MCF 10A (cell line): ENCODE data around the gene LMLN. TPM values are rescaled to one million over a fixed set of nuclear protein-coding genes. Genes with fewer than 3 reads are reported as not detected.
A peak's percentile ranks its signal among the peaks of the same experiment; 100 is the strongest.
"Not testable (repeated sequence)": the region's sequence is repeated elsewhere in the genome, so short reads cannot be mapped to it uniquely, and the experiment has no call there.

Experiments used
- Bru-seq: library from RNA; stranded (reverse); fragments of 400-500 nt; gene quantifications from one replicate; lab custom pipeline; 2021; lab: Mats Ljungman, UMichigan
- BruChase-seq, 2 experiments: library from RNA; stranded (reverse); fragments of 400-500 nt; gene quantifications; one replicate each; lab custom pipeline; 2021; lab: Mats Ljungman, UMichigan
- BruUV-seq: library from RNA; stranded (reverse); fragments of 400-500 nt; replicated peaks from 2 replicates; lab custom pipeline; 2021; lab: Mats Ljungman, UMichigan
- CTCF ChIA-PET: fragments of 300-600 bp; sonication (Branson Sonifier 250); formaldehyde crosslinking; extraction: SDS; loops from one replicate; lab custom pipeline; 2021; ENCODE audit warnings: antibody characterized with exemption, inconsistent platforms; lab: Yijun Ruan, JAX
- POLR2A ChIA-PET: fragments of 300-600, 350-650 bp; sonication (Branson Sonifier 250); formaldehyde crosslinking; extraction: SDS; loops from one replicate; lab custom pipeline; 2020; ENCODE audit warnings: antibody characterized with exemption, inconsistent platforms; lab: Yijun Ruan, JAX
- DNase-seq: peaks from one replicate; pipeline ENCODE4 v3.0.0-alpha.2; 2018; ENCODE audit not compliant: unreplicated experiment
- H3K27ac Mint-ChIP-seq: one replicate; pipeline ENCODE4 v1.8.0; 2022; ENCODE audit warnings: mild to moderate bottlenecking, low read depth, mixed read lengths; ENCODE audit not compliant: unreplicated experiment
- H3K27me3 Mint-ChIP-seq: one replicate; pipeline ENCODE4 v1.8.0; 2022; ENCODE audit warnings: mixed read lengths; ENCODE audit not compliant: insufficient read depth, unreplicated experiment
- H3K36me3 Mint-ChIP-seq: one replicate; pipeline ENCODE4 v1.8.0; 2022; ENCODE audit warnings: mild to moderate bottlenecking, moderate library complexity, mixed read lengths; ENCODE audit not compliant: insufficient read depth, unreplicated experiment
- H3K4me1 Mint-ChIP-seq: one replicate; pipeline ENCODE4 v1.8.0; 2022; ENCODE audit warnings: mixed read lengths; ENCODE audit not compliant: insufficient read depth, unreplicated experiment
- H3K4me3 Mint-ChIP-seq: one replicate; pipeline ENCODE4 v1.8.0; 2022; ENCODE audit warnings: mild to moderate bottlenecking, moderate library complexity, mixed read lengths; ENCODE audit not compliant: unreplicated experiment
- H3K9me3 Mint-ChIP-seq: one replicate; pipeline ENCODE4 v1.8.0; 2022; ENCODE audit warnings: mixed read lengths; ENCODE audit not compliant: unreplicated experiment
- intact Hi-C: fragments of 100-400 bp; cut with micrococcal nuclease; formaldehyde crosslinking; loops from 2 replicates; pipeline ENCODE4 v1.14.1; 2022
- long read RNA-seq: library from polyadenylated mRNA; stranded (forward); transcript quantifications from one replicate; pipeline ENCODE4 v2.0.0, GENCODE V29; 2022
- total RNA-seq: library from RNA; stranded (reverse); gene quantifications from 2 replicates; pipeline ENCODE4 v1.2.3, GENCODE V29; 2022
- TF ChIP-seq, protein P1 (sequence below): fragments of 200-600 bp; IDR thresholded peaks from one replicate; pipeline ENCODE4 v1.8.0; 2022; ENCODE audit warnings: antibody characterized with exemption, mild to moderate bottlenecking; ENCODE audit not compliant: unreplicated experiment

The LMLN gene, protein sequence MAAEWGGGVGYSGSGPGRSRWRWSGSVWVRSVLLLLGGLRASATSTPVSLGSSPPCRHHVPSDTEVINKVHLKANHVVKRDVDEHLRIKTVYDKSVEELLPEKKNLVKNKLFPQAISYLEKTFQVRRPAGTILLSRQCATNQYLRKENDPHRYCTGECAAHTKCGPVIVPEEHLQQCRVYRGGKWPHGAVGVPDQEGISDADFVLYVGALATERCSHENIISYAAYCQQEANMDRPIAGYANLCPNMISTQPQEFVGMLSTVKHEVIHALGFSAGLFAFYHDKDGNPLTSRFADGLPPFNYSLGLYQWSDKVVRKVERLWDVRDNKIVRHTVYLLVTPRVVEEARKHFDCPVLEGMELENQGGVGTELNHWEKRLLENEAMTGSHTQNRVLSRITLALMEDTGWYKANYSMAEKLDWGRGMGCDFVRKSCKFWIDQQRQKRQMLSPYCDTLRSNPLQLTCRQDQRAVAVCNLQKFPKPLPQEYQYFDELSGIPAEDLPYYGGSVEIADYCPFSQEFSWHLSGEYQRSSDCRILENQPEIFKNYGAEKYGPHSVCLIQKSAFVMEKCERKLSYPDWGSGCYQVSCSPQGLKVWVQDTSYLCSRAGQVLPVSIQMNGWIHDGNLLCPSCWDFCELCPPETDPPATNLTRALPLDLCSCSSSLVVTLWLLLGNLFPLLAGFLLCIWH
- total RNA-seq (8.0 and 11.2 TPM in 2 replicates), Bru-seq, nascent RNA (percentile 51 among the genes with signal in this experiment), BruChase-seq, experiment 1, labeled RNA remaining after a 6-hour chase (percentile 67 among the genes with signal in this experiment), BruChase-seq, experiment 2, labeled RNA remaining after a 2-hour chase (percentile 56 among the genes with signal in this experiment)
- long read RNA-seq, full-length matches to known transcripts: 7 of 12 reads
- long read RNA-seq, partial matches to known transcripts: 0 of 12 reads
- long read RNA-seq, other reads (novel, unspliced or antisense): 5 of 12 reads

DNA sequence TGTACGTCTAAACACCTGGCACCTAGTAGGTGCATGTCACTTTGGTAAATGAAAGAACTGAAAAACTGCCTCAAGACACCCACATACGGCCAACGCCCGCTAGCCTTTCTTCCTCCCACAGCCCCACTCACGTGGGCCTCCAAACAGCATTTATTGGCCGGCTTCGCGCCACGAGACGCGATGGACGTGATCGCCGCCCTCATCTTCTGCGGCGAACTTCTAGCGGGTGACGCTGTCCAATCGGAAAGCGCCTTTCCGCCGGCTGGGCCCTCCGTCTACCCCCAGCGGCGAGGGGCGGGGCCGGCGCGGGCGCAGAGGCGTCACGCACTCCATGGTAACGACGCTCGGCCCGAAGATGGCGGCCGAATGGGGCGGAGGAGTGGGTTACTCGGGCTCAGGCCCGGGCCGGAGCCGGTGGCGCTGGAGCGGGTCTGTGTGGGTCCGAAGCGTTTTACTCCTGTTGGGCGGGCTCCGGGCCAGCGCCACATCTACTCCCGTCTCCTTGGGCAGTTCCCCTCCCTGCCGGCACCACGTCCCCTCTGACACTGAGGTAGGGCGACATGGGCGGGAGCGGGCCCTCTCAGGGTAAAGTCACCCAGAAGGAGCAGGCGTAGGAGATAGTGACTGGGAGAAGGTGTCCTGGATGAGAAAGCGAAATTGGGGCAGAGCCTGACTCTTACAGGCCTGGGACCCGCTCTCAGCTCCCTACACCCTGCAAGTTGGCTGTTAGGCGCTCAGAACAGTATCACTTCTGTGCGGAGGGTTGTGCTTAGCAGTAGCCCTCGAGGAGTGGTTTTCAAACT, at the start of gene LMLN:
Gene LMLN (plus strand): TSS at position 327 of the 803 bp plus-strand sequence. CDS start 29 bp downstream, at position 356.
- H3K4me3 Mint-ChIP-seq: peak within 1 kb of the TSS; percentile 94
- intact Hi-C loops: loop anchor here (1.0 kb wide), 1 partner anchor 112 kb away; no protein-coding TSS in a partner anchor
- DNase-seq: peak; percentile 96
- no TSS peak for BruUV-seq
- H3K4me1 Mint-ChIP-seq: peaks cover 45% of the 10 kb centered on the region
- TF ChIP-seq, protein P1, sequence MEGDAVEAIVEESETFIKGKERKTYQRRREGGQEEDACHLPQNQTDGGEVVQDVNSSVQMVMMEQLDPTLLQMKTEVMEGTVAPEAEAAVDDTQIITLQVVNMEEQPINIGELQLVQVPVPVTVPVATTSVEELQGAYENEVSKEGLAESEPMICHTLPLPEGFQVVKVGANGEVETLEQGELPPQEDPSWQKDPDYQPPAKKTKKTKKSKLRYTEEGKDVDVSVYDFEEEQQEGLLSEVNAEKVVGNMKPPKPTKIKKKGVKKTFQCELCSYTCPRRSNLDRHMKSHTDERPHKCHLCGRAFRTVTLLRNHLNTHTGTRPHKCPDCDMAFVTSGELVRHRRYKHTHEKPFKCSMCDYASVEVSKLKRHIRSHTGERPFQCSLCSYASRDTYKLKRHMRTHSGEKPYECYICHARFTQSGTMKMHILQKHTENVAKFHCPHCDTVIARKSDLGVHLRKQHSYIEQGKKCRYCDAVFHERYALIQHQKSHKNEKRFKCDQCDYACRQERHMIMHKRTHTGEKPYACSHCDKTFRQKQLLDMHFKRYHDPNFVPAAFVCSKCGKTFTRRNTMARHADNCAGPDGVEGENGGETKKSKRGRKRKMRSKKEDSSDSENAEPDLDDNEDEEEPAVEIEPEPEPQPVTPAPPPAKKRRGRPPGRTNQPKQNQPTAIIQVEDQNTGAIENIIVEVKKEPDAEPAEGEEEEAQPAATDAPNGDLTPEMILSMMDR: no peak
- peak within 1 kb of the TSS; percentile 95 for H3K27ac Mint-ChIP-seq
- peaks cover 50% of the 10 kb centered on the region for H3K36me3 Mint-ChIP-seq
- H3K27me3 Mint-ChIP-seq: no peaks in the 10 kb centered on the region
- ChIA-PET POLR2A (interaction anchor here (0.7 to 3.7 kb wide), 3 partner anchors 9 to 209 kb away, joined by 3 to 45 read pairs (median 40); partner anchors contain the start of gene RPL35A), CTCF (no interaction called here)
- H3K9me3 Mint-ChIP-seq: no peaks in the 10 kb centered on the region

DNA sequence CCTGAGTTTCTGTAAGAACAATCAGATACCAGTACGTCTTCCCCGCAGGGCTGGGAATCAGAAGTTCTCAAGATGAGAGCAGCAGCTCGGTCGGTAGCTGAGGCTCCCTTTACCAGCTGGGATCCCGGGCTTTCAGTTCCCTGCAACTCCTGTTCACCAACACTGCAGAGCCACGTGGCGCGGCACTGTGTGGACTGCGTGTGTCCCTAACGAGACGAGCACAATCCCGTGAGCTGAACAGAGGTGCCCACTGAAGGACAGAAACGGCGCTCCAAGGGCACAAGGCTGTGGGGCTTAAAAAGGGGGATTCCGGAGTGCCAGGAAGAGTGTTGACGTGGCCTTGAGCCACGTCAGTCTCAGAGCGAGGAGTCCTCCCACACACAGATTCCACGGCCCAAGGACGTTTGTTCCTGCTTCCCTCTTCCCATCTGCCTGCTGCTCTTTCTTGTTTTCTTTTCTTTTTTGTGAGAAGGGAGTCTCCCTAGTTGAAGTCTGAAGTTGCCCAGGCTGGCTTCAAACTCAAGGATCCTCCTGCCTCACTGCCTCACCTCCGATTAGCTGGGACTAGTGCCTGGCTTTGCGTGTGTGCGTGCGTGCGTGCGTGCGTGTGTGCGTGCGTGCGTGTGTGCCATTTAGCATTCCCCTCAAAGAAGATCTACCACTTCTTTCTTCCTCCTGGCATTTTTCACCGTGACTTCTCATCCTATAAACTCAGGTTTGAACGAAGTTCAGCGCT, 47.1 kb upstream of the LMLN start:
- Mint-ChIP-seq H3K4me3 (no peak overlapping the region), H3K36me3 (no peaks in the 10 kb centered on the region), H3K4me1 (no peaks in the 10 kb centered on the region), H3K27ac (no peak overlapping the region), H3K27me3 (no peaks in the 10 kb centered on the region), H3K9me3 (peaks cover 8% of the 10 kb centered on the region)
- ChIA-PET CTCF (interaction anchor here (1.0 to 2.2 kb wide), 2 partner anchors 17 to 30 kb away, joined by 3 to 10 read pairs; no protein-coding TSS in a partner anchor), POLR2A (interaction anchor here (1.0 kb wide), 2 partner anchors 37 to 81 kb away, joined by 3 to 4 read pairs; no protein-coding TSS in a partner anchor)
- no TSS peak for BruUV-seq
- intact Hi-C loops: no loop called here
- no peak for DNase-seq
- TF ChIP-seq, protein P1: no peak

DNA sequence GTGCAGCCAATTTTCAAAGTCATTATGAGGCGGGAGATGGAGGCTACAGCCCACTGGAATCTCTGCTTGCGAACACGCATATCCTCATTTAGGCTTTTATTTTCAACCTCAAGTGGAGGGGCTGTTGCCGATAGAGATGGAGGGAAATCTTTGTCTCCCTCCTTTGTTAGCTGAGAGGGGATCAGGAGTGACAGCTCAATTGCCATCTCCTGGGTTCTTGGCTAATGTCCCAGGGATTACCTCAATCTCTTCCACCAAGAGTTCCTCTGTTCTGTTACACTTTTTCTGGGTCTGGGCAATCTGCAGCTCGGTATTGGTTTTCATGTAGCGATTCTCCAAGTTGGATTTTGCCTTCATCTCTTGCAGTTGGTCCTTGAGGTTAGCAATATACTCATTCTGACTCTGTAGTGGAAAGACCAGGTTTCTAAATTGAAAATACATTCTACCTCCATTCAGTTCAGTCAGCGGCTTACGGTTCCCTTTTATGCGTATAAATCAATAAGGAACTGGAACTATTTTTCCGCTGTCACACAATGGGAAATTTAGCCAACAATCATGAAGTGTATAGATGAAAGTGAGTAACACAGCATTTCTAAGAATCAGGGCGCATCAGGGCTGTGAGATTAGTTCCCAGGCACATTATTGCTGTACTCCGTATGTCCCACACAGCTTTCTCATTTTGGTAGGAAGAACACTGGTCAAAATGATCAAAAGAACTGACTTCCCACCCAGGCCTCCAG, 46.2 kb upstream of the LMLN start:
- H3K4me3 Mint-ChIP-seq: no peak overlapping the region
- DNase-seq: no peak
- ChIA-PET POLR2A (interaction anchor here (1.0 to 1.3 kb wide), 2 partner anchors 16 to 82 kb away, joined by 3 to 4 read pairs; no protein-coding TSS in a partner anchor), CTCF (interaction anchor here (0.6 to 2.2 kb wide), 4 partner anchors 8 to 62 kb away, joined by 3 to 12 read pairs (median 6); no protein-coding TSS in a partner anchor)
- no peaks in the 10 kb centered on the region for H3K4me1 Mint-ChIP-seq
- H3K9me3 Mint-ChIP-seq: peaks cover 8% of the 10 kb centered on the region
- no peaks in the 10 kb centered on the region for H3K27me3 Mint-ChIP-seq
- H3K27ac Mint-ChIP-seq: no peak overlapping the region
- TF ChIP-seq, protein P1: no peak
- BruUV-seq: no TSS peak
- intact Hi-C loops: no loop called here
- H3K36me3 Mint-ChIP-seq: no peaks in the 10 kb centered on the region

DNA sequence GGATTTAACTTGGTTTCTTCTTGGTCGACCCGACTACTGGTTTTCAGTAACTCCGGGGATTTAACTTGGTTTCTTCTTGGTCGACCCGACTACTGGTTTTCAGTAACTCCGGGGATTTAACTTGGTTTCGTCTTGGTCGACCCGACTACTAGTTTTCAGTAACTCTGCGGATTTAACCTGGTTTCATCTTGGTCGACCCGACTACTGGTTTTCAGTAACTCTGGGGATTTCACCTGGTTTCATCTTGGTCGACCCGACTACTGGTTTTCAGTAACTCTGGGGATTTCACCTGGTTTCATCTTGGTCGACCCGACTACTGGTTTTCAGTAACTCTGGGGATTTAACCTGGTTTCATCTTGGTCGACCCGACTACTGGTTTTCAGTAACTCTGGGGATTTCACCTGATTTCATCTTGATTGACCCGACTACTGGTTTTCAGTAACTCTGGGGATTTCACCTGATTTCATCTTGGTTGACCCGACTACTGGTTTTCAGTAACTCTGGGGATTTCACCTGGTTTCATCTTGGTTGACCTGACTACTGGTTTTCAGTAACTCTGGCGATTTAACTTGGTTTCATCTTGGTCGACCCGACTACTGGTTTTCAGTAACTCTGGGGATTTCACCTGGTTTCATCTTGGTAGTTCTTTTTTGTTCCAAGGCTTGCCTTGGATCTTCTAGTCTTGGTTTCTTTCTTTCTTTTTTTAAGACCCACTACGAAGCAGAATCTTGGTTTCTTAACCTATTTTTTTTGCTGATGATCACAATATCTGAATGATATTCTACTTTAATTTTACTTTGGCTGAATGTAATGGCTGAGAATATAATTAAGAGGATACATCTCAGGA, 38.4 kb upstream of the LMLN start:
- H3K27me3 Mint-ChIP-seq, POLR2A ChIA-PET, H3K36me3 Mint-ChIP-seq, H3K4me3 Mint-ChIP-seq, H3K27ac Mint-ChIP-seq, intact Hi-C loops, BruUV-seq, DNase-seq, H3K4me1 Mint-ChIP-seq, H3K9me3 Mint-ChIP-seq: not testable (repeated sequence)
- CTCF ChIA-PET: interaction anchor here (1.8 kb wide), 1 partner anchor 21 kb away, joined by 6 read pairs; no protein-coding TSS in a partner anchor
